ENCODE measurements around the gene EIF3J. TPM values are rescaled to one million over a fixed set of nuclear protein-coding genes. Genes with fewer than 3 reads are reported as not detected.

Gene EIF3J
- total and polyA plus RNA-seq, 7 experiments from 2014 or later, result 19.3 to 83.4 (median 57.1) TPM

- peaks cover 0 to 58% (median 2%) of the 10 kb centered on the region in 3 experiments for H3K36me3 ChIP-seq (ENCODE audit: control insufficient read depth in 2 of 3, insufficient read depth in 3 of 3, low read length in 3 of 3)
- DNase-seq, result no peak
Measured at GRCh38 chr15:44598066-44598465, 61.1 kb downstream of the EIF3J start.

GRCh38 chr15:44598892-44599291, 61.9 kb downstream of the EIF3J start:
- POLR2A ChIA-PET, result interaction anchor here (0.6 to 3.2 kb wide), 5 partner anchors 59 to 140 kb away, joined by 4 to 14 read pairs (median 6); partner anchors contain the start of genes B2M, PATL2 and SPG11

More at GRCh38 chr15:44598066-44598465, 61.1 kb downstream of the EIF3J start:
- Mint-ChIP-seq H3K4me3 (no peak overlapping the region), H3K27me3 (no peaks in the 10 kb centered on the region), H3K4me1 (peaks cover 9 to 27% (median 20%) of the 10 kb centered on the region in 7 donors), H3K36me3 (peaks cover 5 to 44% (median 29%) of the 10 kb centered on the region in 5 donors), H3K27ac (peak overlapping the region in 8 of 9 donors; percentile 46 to 83 (median 70)), H3K9me3 (no peaks in the 10 kb centered on the region)
- ATAC-seq, result no peak
- Histone ChIP-seq H3K4me1 (ENCODE audit: control insufficient read depth in 2 of 2, insufficient read depth in 2 of 2, low read length in 2 of 2) (peaks cover 0 to 9% of the 10 kb centered on the region in 2 donors), H3K4me3 (ENCODE audit: low read length) (no peak overlapping the region), H3K27ac (ENCODE audit: low read depth, low read length) (peak overlapping the region; percentile 37), H3K27me3 (ENCODE audit: control insufficient read depth in 2 of 2, insufficient read depth in 2 of 2, low read length in 2 of 2) (no peaks in the 10 kb centered on the region), H3K9me3 (ENCODE audit: control insufficient read depth in 2 of 3, low read length in 3 of 3) (no peaks in the 10 kb centered on the region)
- POLR2A ChIA-PET, result interaction anchor here (0.5 to 3.2 kb wide), 6 partner anchors 59 to 623 kb away, joined by 3 to 14 read pairs (median 6); partner anchors contain the start of genes B2M, PATL2, SPG11 and TRIM69
- intact Hi-C loops (cut with micrococcal nuclease), result loop anchor here (5.0 to 10.0 kb wide), 3 partner anchors 34 to 424 kb away; partner anchors contain the start of gene SORD (in 1 of the 2)
- CTCF ChIA-PET, result interaction anchor here (0.7 to 1.5 kb wide), 4 partner anchors 9 to 131 kb away, joined by 3 to 5 read pairs (median 4); no protein-coding TSS in a partner anchor

GRCh38 chr15:44603126-44603525, 66.2 kb downstream of the EIF3J start:
- H3K9me3 Mint-ChIP-seq, result no peaks in the 10 kb centered on the region
- Histone ChIP-seq H3K4me3 (ENCODE audit: low read length) (no peak overlapping the region), H3K9me3 (ENCODE audit: control insufficient read depth in 2 of 3, low read length in 3 of 3) (no peaks in the 10 kb centered on the region), H3K4me1 (ENCODE audit: control insufficient read depth in 2 of 2, insufficient read depth in 2 of 2, low read length in 2 of 2) (peaks cover 0 to 8% of the 10 kb centered on the region in 2 donors), H3K27me3 (ENCODE audit: control insufficient read depth in 2 of 2, insufficient read depth in 2 of 2, low read length in 2 of 2) (no peaks in the 10 kb centered on the region), H3K36me3 (ENCODE audit: control insufficient read depth in 2 of 3, insufficient read depth in 3 of 3, low read length in 3 of 3) (peaks cover 6 to 55% (median 12%) of the 10 kb centered on the region in 3 experiments), H3K27ac (ENCODE audit: low read depth, low read length) (no peak overlapping the region)
- ChIA-PET CTCF (interaction anchor here (1.1 kb wide), 1 partner anchor 135 kb away, joined by 4 read pairs; no protein-coding TSS in a partner anchor), POLR2A (interaction anchor here (0.7 to 0.8 kb wide), 2 partner anchors 136 to 358 kb away, joined by 3 to 9 read pairs; no protein-coding TSS in a partner anchor)
- intact Hi-C loops (cut with micrococcal nuclease), result no loop called here
- peak overlapping the region in 8 of 9 donors; percentile 5 to 79 (median 43) for H3K27ac Mint-ChIP-seq
- H3K4me3 Mint-ChIP-seq, result no peak overlapping the region
- no peaks in the 10 kb centered on the region for H3K27me3 Mint-ChIP-seq
- ATAC-seq (no peak), DNase-seq (no peak)
- peaks cover 21 to 42% (median 36%) of the 10 kb centered on the region in 5 donors for H3K36me3 Mint-ChIP-seq
- H3K4me1 Mint-ChIP-seq, result peaks cover 6 to 15% (median 10%) of the 10 kb centered on the region in 7 donors

More at GRCh38 chr15:44598892-44599291, 61.9 kb downstream of the EIF3J start:
- Mint-ChIP-seq H3K4me1 (peaks cover 7 to 27% (median 16%) of the 10 kb centered on the region in 7 donors), H3K36me3 (peaks cover 11 to 43% (median 32%) of the 10 kb centered on the region in 5 donors), H3K27ac (peak overlapping the region in 8 of 9 donors; percentile 6 to 82 (median 58)), H3K4me3 (no peak overlapping the region), H3K27me3 (no peaks in the 10 kb centered on the region), H3K9me3 (no peaks in the 10 kb centered on the region)
- intact Hi-C loops (cut with micrococcal nuclease), result loop anchor here (5.0 to 10.0 kb wide), 3 partner anchors 33 to 423 kb away; partner anchors contain the start of gene SORD (in 1 of the 2)
- Histone ChIP-seq H3K27me3 (ENCODE audit: control insufficient read depth in 2 of 2, insufficient read depth in 2 of 2, low read length in 2 of 2) (no peaks in the 10 kb centered on the region), H3K27ac (ENCODE audit: low read depth, low read length) (peak overlapping the region; percentile 13), H3K9me3 (ENCODE audit: control insufficient read depth in 2 of 3, low read length in 3 of 3) (no peaks in the 10 kb centered on the region), H3K4me3 (ENCODE audit: low read length) (no peak overlapping the region), H3K36me3 (ENCODE audit: control insufficient read depth in 2 of 3, insufficient read depth in 3 of 3, low read length in 3 of 3) (peaks cover 4 to 65% (median 7%) of the 10 kb centered on the region in 3 experiments), H3K4me1 (ENCODE audit: control insufficient read depth in 2 of 2, insufficient read depth in 2 of 2, low read length in 2 of 2) (peaks cover 0 to 9% of the 10 kb centered on the region in 2 donors)
- DNase-seq (no peak), ATAC-seq (no peak)
- CTCF ChIA-PET, result interaction anchor here (1.5 kb wide), 1 partner anchor 15 kb away, joined by 4 read pairs; no protein-coding TSS in a partner anchor

- intact Hi-C loops (cut with micrococcal nuclease), result loop anchor here in 1 of 2 donors (5.0 kb wide), 1 partner anchor 36 kb away; no protein-coding TSS in a partner anchor
- ATAC-seq (no peak), DNase-seq (no peak)
- H3K36me3 Mint-ChIP-seq, result peaks cover 17 to 48% (median 37%) of the 10 kb centered on the region in 5 donors
- Histone ChIP-seq H3K9me3 (ENCODE audit: control insufficient read depth in 2 of 3, low read length in 3 of 3) (no peaks in the 10 kb centered on the region), H3K4me1 (ENCODE audit: control insufficient read depth in 2 of 2, insufficient read depth in 2 of 2, low read length in 2 of 2) (no peaks in the 10 kb centered on the region), H3K36me3 (ENCODE audit: control insufficient read depth in 2 of 3, insufficient read depth in 3 of 3, low read length in 3 of 3) (peaks cover 9 to 49% (median 12%) of the 10 kb centered on the region in 3 experiments), H3K27ac (ENCODE audit: low read depth, low read length) (no peak overlapping the region), H3K4me3 (ENCODE audit: low read length) (no peak overlapping the region), H3K27me3 (ENCODE audit: control insufficient read depth in 2 of 2, insufficient read depth in 2 of 2, low read length in 2 of 2) (no peaks in the 10 kb centered on the region)
- peaks cover 0 to 4% (median 0%) of the 10 kb centered on the region in 7 donors for H3K4me1 Mint-ChIP-seq
- ChIA-PET CTCF (no interaction called here), POLR2A (interaction anchor here (0.7 to 1.1 kb wide), 2 partner anchors 42 to 69 kb away, joined by 3 read pairs; partner anchors contain the start of gene EIF3J)
- peak overlapping the region in 5 of 9 donors; percentile 17 to 67 (median 26) for H3K27ac Mint-ChIP-seq
- no peaks in the 10 kb centered on the region for H3K27me3 Mint-ChIP-seq
- no peak overlapping the region for H3K4me3 Mint-ChIP-seq
- H3K9me3 Mint-ChIP-seq, result peaks cover 0 to 2% (median 0%) of the 10 kb centered on the region in 11 donors
Measured at GRCh38 chr15:44606740-44607139, 69.8 kb downstream of the EIF3J start.

Other genes with a start within 250 kb of the EIF3J start
- gene GOLM2, start 248.4 kb upstream of the EIF3J start, total RNA-seq, result 10 to 100 TPM; 39.7 to 56.7 (median 48.9) TPM
- gene GOLM2, start 248.4 kb upstream of the EIF3J start, polyA plus RNA-seq, result 10 to 100 TPM; 40.3 to 41.0 TPM
- 10 to 100 TPM; 60.3 to 81.8 (median 77.3) TPM for gene CTDSPL2, start 109.5 kb upstream of the EIF3J start, total RNA-seq
- 10 to 100 TPM; 40.8 to 42.3 TPM for gene CTDSPL2, start 109.5 kb upstream of the EIF3J start, polyA plus RNA-seq
- gene SPG11, start 126.5 kb downstream of the EIF3J start, total RNA-seq, result 100 to 1,000 TPM in 4 of 5 experiments, 10 to 100 TPM in 1; 92.2 to 137 (median 131) TPM
- gene SPG11, start 126.5 kb downstream of the EIF3J start, polyA plus RNA-seq, result 10 to 100 TPM; 26.1 to 32.1 TPM
- 10 to 100 TPM; 37.4 to 83.8 (median 71.3) TPM for gene PATL2, start 174.2 kb downstream of the EIF3J start, total RNA-seq
- gene PATL2, start 174.2 kb downstream of the EIF3J start, polyA plus RNA-seq, result 10 to 100 TPM; 11.4 to 17.3 TPM
- gene B2M, start 174.4 kb downstream of the EIF3J start, total RNA-seq, result 1,000 to 10,000 TPM; 4,325 to 8,698 (median 6,221) TPM
- gene B2M, start 174.4 kb downstream of the EIF3J start, polyA plus RNA-seq, result over 10,000 TPM; 23,113 to 34,374 TPM
- gene TRIM69, start 199.4 kb downstream of the EIF3J start, total RNA-seq, result 10 to 100 TPM; 12.4 to 65.0 (median 28.0) TPM
- 10 to 100 TPM; 17.4 to 17.8 TPM for gene TRIM69, start 199.4 kb downstream of the EIF3J start, polyA plus RNA-seq

Data from naive thymus-derived CD4-positive, alpha-beta T cell (primary cell).